Measurements from ENCODE around the gene CDK5.

CDK5 gene

DNA sequence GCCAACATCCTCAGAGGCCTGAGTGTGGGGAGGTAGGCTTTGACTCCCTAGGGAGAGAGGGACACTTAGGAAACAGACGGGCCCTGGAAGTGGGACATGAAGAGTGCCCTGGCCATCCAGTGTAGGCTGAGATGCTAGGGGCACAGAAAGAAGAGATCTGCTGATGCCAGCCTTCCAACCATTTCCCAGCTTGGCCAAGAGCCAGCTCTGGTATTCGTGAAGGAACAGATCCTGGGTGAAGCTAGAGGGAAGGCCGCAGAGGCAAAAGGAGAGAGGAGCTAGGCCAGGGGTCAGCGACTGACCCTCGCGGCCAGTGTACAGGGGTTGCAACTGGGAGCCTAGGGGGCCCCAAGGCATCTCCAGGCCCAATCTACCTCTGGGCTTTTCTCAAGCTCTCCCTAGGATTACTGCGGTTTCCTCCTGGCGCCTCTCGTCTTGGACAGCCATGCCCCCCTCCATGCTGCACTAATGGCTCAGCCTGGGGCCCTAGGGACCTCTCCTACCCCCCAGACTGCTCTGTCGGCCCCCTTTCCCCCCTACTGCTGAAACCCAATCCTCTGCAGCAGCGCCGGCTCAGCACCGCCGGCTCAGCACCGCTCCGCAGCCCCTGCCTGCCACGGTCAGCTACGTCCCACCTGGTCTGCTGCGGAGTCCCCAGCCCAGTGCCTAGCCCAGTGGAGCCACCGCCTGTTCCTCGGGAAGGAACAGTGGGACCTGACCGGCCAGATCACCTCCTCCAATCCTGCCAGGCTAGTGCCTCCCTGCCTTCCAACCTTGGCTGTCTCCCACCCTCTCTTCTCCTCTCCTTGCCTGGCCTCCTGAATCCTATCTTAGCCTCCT, 9.5 kb downstream of the CDK5 start, which contains the start of gene ASIC3:
ASIC3 (plus strand) TSS at position 556 of the 840 bp plus-strand sequence. CDS start 355 bp downstream, outside the sequence.
- Histone ChIP-seq H3F3A (ENCODE audit: insufficient read depth) (no peaks in the 10 kb centered on the region), H3K36me3 (ENCODE audit: low read length) (no peaks in the 10 kb centered on the region), H3K4me3 (ENCODE audit: insufficient read depth, low read length, poor library complexity, severe bottlenecking) (no peak within 1 kb of the TSS), H3K79me2 (ENCODE audit: insufficient read depth, low read length) (no peaks in the 10 kb centered on the region), H3K9ac (ENCODE audit: low read length) (no peak within 1 kb of the TSS), H3K27ac (ENCODE audit: low read depth, low read length) (no peak within 1 kb of the TSS), H3K9me3 (ENCODE audit: insufficient read depth, low read length) (no peaks in the 10 kb centered on the region), H3K27me3 (ENCODE audit: low read length) (no peaks in the 10 kb centered on the region), H2AFZ (ENCODE audit: low read depth, low read length, severe bottlenecking) (no peak within 1 kb of the TSS), H3K4me2 (ENCODE audit: low read depth, low read length, poor library complexity, severe bottlenecking) (no peak within 1 kb of the TSS), H4K20me1 (ENCODE audit: low read depth, low read length) (no peaks in the 10 kb centered on the region), H3K9me2 (replicated peaks; ENCODE audit: insufficient read depth, low read length) (no peaks in the 10 kb centered on the region)
- TF ChIP-seq EZH2phosphoT487 (conservative IDR thresholded peaks at IDR 0.05; ENCODE audit: low read length), result no peak
- TF ChIP-seq, protein P1, sequence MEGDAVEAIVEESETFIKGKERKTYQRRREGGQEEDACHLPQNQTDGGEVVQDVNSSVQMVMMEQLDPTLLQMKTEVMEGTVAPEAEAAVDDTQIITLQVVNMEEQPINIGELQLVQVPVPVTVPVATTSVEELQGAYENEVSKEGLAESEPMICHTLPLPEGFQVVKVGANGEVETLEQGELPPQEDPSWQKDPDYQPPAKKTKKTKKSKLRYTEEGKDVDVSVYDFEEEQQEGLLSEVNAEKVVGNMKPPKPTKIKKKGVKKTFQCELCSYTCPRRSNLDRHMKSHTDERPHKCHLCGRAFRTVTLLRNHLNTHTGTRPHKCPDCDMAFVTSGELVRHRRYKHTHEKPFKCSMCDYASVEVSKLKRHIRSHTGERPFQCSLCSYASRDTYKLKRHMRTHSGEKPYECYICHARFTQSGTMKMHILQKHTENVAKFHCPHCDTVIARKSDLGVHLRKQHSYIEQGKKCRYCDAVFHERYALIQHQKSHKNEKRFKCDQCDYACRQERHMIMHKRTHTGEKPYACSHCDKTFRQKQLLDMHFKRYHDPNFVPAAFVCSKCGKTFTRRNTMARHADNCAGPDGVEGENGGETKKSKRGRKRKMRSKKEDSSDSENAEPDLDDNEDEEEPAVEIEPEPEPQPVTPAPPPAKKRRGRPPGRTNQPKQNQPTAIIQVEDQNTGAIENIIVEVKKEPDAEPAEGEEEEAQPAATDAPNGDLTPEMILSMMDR (IDR thresholded peaks at IDR 0.05; ENCODE audit: insufficient read depth, low read length, poor library complexity, severe bottlenecking), result no peak

DNA sequence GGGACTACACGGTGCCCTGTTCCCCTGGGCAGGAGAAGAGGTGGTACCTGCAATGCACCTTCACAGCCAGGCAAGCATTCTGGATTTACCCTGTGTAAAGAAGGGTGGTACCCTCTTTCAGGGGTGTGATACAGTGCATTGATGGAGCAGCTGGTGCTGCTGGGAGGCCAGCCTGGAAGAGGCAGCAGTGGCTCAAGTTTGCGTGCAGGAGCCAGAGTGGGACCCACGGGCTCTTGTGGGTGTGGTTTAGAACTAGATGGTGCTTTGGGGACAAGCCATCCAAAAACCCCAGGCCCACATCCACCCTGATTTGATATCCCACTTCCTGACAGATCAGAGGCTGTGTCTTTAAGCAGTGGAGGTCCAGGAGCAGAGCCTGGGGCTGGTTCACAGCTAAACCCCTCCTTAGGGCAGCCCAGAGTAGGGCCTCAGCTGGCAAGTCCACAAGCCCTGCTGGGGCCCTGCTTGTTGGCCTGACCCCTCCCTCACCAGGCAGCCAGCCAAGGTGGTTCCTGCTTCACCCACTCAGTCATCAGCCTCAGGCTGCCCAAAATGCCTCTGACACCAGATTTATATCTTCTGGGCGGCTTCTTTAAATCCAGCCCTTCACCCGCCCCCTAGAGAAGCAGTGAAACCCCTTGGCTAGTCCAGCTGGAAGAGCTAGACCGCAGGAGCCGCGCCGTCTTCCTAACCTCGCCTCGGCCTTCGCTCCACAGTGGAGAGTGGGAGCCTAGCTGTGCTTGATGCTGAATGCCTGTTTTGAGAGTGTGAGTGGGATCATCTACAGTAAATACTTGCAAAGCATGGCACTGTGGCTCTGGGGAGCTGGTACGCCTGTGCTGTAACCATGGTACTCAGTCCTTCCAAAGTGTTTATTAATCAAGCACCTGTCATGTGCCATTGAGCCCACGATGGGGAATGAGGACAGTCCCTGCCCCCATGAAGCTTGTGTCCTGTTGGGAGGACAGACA, 10.8 kb downstream of the CDK5 start:
- H3K9ac ChIP-seq (ENCODE audit: low read length), result no peak overlapping the region
- H3K27me3 ChIP-seq (ENCODE audit: low read length), result no peaks in the 10 kb centered on the region
- H3K9me2 ChIP-seq (replicated peaks; ENCODE audit: insufficient read depth, low read length), result no peaks in the 10 kb centered on the region
- no peaks in the 10 kb centered on the region for H3K36me3 ChIP-seq (ENCODE audit: low read length)
- H2AFZ ChIP-seq (ENCODE audit: low read depth, low read length, severe bottlenecking), result no peak overlapping the region
- no peaks in the 10 kb centered on the region for H3K9me3 ChIP-seq (ENCODE audit: insufficient read depth, low read length)
- no peaks in the 10 kb centered on the region for H4K20me1 ChIP-seq (ENCODE audit: low read depth, low read length)
- TF ChIP-seq, protein P1 (IDR thresholded peaks at IDR 0.05; ENCODE audit: insufficient read depth, low read length, poor library complexity, severe bottlenecking), result no peak
- TF ChIP-seq EZH2phosphoT487 (conservative IDR thresholded peaks at IDR 0.05; ENCODE audit: low read length), result no peak
- H3K4me2 ChIP-seq (ENCODE audit: low read depth, low read length, poor library complexity, severe bottlenecking), result no peak overlapping the region
- H3K79me2 ChIP-seq (ENCODE audit: insufficient read depth, low read length), result no peaks in the 10 kb centered on the region
- H3K27ac ChIP-seq (ENCODE audit: low read depth, low read length), result no peak overlapping the region
- H3F3A ChIP-seq (ENCODE audit: insufficient read depth), result no peaks in the 10 kb centered on the region
- H3K4me3 ChIP-seq (ENCODE audit: insufficient read depth, low read length, poor library complexity, severe bottlenecking), result no peak overlapping the region

DNA sequence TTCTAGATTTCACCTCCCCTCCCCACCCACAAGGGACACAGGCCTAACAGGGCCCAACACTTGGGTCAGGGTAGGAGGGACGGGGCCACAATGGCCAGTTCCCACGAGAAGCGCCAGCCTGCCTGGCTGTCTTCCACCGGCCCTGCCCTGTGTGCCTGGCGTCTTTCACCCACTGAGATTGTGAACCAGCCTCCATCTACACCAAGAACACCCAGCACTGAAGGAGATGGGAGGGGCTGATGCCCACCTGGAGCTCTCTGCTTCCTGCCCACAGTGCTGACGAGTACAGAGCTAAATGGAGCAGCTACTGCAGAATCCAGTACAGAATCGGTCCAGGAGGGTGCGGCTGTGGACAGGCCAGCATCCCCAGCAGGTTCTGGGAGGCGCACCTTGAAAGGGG, 11.7 kb downstream of the CDK5 start:
- Histone ChIP-seq H3K36me3 (ENCODE audit: low read length) (no peaks in the 10 kb centered on the region), H3K27ac (ENCODE audit: low read depth, low read length) (no peak overlapping the region), H3K9ac (ENCODE audit: low read length) (no peak overlapping the region), H4K20me1 (ENCODE audit: low read depth, low read length) (no peaks in the 10 kb centered on the region), H3F3A (ENCODE audit: insufficient read depth) (no peaks in the 10 kb centered on the region), H3K79me2 (ENCODE audit: insufficient read depth, low read length) (no peaks in the 10 kb centered on the region), H2AFZ (ENCODE audit: low read depth, low read length, severe bottlenecking) (no peak overlapping the region), H3K4me2 (ENCODE audit: low read depth, low read length, poor library complexity, severe bottlenecking) (no peak overlapping the region), H3K4me3 (ENCODE audit: insufficient read depth, low read length, poor library complexity, severe bottlenecking) (no peak overlapping the region), H3K9me3 (ENCODE audit: insufficient read depth, low read length) (no peaks in the 10 kb centered on the region), H3K9me2 (replicated peaks; ENCODE audit: insufficient read depth, low read length) (no peaks in the 10 kb centered on the region), H3K27me3 (ENCODE audit: low read length) (no peaks in the 10 kb centered on the region)
- TF ChIP-seq, protein P1 (IDR thresholded peaks at IDR 0.05; ENCODE audit: insufficient read depth, low read length, poor library complexity, severe bottlenecking), result no peak
- no peak for TF ChIP-seq EZH2phosphoT487 (conservative IDR thresholded peaks at IDR 0.05; ENCODE audit: low read length)
